Measurements from ENCODE around the gene PRICKLE1. TPM values are rescaled to one million over a fixed set of nuclear protein-coding genes. Genes with fewer than 3 reads are reported as not detected.

The PRICKLE1 gene
- polyA plus RNA-seq, 1 donor from 2014 or later: 20.6 TPM

DNA sequence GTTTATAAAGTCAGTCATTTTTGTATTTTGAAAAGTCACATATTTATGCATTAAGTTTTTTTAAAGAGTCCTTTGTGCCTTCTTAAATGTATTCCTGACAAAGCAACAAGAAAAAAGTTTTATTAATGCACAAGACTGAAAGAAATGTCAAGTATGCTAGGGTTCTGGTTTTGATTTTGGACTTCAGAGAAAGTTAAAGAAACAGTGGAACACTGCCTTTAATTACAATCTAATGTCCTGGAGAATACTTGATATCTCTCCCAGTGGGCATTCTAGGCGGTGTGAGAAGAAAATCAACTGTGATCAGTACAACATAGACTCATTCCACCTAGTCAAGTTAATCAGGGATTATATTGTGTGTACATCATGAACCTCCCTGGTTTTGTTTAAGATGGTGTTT lies 49.9 kb downstream of the PRICKLE1 start:
- Histone ChIP-seq H3K36me3 (ENCODE audit: insufficient read depth, low read length) (no peaks in the 10 kb centered on the region), H3K4me3 (ENCODE audit: low read length) (no peak overlapping the region), H3K9me3 (ENCODE audit: low read length) (no peaks in the 10 kb centered on the region), H3K9me2 (ENCODE audit: insufficient read depth, low read length) (no peaks in the 10 kb centered on the region), H4K20me1 (ENCODE audit: insufficient read depth) (no peaks in the 10 kb centered on the region), H3K4me2 (ENCODE audit: low read length) (no peak overlapping the region), H3K9ac (ENCODE audit: low read length) (no peak overlapping the region), H3K27me3 (ENCODE audit: insufficient read depth, low read depth, low read length) (no peaks in the 10 kb centered on the region), H3F3A (ENCODE audit: insufficient read depth, low read length, poor library complexity, severe bottlenecking) (no peaks in the 10 kb centered on the region), H3K27ac (ENCODE audit: low read length) (no peak overlapping the region), H2AFZ (ENCODE audit: low read depth, low read length) (no peak overlapping the region), H3K79me2 (replicated peaks; ENCODE audit: insufficient read depth, low read length) (no peaks in the 10 kb centered on the region)
- TF ChIP-seq EP300 (conservative IDR thresholded peaks at IDR 0.05; ENCODE audit: poor library complexity, severe bottlenecking): no peak
- TF ChIP-seq, protein P1, sequence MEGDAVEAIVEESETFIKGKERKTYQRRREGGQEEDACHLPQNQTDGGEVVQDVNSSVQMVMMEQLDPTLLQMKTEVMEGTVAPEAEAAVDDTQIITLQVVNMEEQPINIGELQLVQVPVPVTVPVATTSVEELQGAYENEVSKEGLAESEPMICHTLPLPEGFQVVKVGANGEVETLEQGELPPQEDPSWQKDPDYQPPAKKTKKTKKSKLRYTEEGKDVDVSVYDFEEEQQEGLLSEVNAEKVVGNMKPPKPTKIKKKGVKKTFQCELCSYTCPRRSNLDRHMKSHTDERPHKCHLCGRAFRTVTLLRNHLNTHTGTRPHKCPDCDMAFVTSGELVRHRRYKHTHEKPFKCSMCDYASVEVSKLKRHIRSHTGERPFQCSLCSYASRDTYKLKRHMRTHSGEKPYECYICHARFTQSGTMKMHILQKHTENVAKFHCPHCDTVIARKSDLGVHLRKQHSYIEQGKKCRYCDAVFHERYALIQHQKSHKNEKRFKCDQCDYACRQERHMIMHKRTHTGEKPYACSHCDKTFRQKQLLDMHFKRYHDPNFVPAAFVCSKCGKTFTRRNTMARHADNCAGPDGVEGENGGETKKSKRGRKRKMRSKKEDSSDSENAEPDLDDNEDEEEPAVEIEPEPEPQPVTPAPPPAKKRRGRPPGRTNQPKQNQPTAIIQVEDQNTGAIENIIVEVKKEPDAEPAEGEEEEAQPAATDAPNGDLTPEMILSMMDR (IDR thresholded peaks at IDR 0.05; ENCODE audit: poor library complexity, severe bottlenecking): no peak
- no peak for TF ChIP-seq SMC3 (conservative IDR thresholded peaks at IDR 0.05; ENCODE audit: poor library complexity)
- no peak for TF ChIP-seq RAD21 (conservative IDR thresholded peaks at IDR 0.05)
- TF ChIP-seq POLR2AphosphoS5 (IDR thresholded peaks at IDR 0.05): no peak
- TF ChIP-seq EZH2 (IDR thresholded peaks at IDR 0.05; ENCODE audit: borderline replicate concordance, insufficient read depth, low read length, poor library complexity, severe bottlenecking): no peak
- no peak for TF ChIP-seq MXI1 (conservative IDR thresholded peaks at IDR 0.05; ENCODE audit: poor library complexity, severe bottlenecking)
- TF ChIP-seq TAF1 (IDR thresholded peaks at IDR 0.05; ENCODE audit: low read depth): no peak
- TF ChIP-seq, protein P2, sequence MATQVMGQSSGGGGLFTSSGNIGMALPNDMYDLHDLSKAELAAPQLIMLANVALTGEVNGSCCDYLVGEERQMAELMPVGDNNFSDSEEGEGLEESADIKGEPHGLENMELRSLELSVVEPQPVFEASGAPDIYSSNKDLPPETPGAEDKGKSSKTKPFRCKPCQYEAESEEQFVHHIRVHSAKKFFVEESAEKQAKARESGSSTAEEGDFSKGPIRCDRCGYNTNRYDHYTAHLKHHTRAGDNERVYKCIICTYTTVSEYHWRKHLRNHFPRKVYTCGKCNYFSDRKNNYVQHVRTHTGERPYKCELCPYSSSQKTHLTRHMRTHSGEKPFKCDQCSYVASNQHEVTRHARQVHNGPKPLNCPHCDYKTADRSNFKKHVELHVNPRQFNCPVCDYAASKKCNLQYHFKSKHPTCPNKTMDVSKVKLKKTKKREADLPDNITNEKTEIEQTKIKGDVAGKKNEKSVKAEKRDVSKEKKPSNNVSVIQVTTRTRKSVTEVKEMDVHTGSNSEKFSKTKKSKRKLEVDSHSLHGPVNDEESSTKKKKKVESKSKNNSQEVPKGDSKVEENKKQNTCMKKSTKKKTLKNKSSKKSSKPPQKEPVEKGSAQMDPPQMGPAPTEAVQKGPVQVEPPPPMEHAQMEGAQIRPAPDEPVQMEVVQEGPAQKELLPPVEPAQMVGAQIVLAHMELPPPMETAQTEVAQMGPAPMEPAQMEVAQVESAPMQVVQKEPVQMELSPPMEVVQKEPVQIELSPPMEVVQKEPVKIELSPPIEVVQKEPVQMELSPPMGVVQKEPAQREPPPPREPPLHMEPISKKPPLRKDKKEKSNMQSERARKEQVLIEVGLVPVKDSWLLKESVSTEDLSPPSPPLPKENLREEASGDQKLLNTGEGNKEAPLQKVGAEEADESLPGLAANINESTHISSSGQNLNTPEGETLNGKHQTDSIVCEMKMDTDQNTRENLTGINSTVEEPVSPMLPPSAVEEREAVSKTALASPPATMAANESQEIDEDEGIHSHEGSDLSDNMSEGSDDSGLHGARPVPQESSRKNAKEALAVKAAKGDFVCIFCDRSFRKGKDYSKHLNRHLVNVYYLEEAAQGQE (IDR thresholded peaks at IDR 0.05; ENCODE audit: borderline replicate concordance): no peak

DNA sequence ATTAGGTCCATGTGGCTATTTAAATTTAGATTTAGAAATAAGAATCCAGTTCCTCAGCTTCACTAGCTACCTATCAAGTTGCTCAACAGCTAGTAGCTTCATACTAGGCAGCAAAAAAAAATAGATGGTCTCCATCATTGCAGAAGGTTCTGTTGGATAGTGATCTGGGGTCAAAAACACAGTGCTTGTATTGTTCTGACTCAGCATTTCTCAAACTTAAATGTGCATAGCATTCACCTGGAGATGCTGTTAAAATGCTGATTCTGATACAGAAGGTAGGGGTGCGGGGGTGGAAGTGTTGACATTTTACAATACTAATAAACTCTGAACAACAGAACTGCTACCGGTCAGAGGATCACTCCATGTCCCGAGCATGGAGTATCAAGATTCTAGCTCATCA lies 51.3 kb downstream of the PRICKLE1 start:
- H3F3A ChIP-seq (ENCODE audit: insufficient read depth, low read length, poor library complexity, severe bottlenecking): no peaks in the 10 kb centered on the region
- no peaks in the 10 kb centered on the region for H3K36me3 ChIP-seq (ENCODE audit: insufficient read depth, low read length)
- no peaks in the 10 kb centered on the region for H3K9me2 ChIP-seq (ENCODE audit: insufficient read depth, low read length)
- TF ChIP-seq RAD21 (conservative IDR thresholded peaks at IDR 0.05) (no peak), EZH2 (IDR thresholded peaks at IDR 0.05; ENCODE audit: borderline replicate concordance, insufficient read depth, low read length, poor library complexity, severe bottlenecking) (no peak), TAF1 (IDR thresholded peaks at IDR 0.05; ENCODE audit: low read depth) (no peak), MXI1 (conservative IDR thresholded peaks at IDR 0.05; ENCODE audit: poor library complexity, severe bottlenecking) (no peak), POLR2AphosphoS5 (IDR thresholded peaks at IDR 0.05) (no peak), EP300 (conservative IDR thresholded peaks at IDR 0.05; ENCODE audit: poor library complexity, severe bottlenecking) (no peak), SMC3 (conservative IDR thresholded peaks at IDR 0.05; ENCODE audit: poor library complexity) (no peak)
- TF ChIP-seq, protein P1 (IDR thresholded peaks at IDR 0.05; ENCODE audit: poor library complexity, severe bottlenecking): no peak
- TF ChIP-seq, protein P2 (IDR thresholded peaks at IDR 0.05; ENCODE audit: borderline replicate concordance): no peak
- no peaks in the 10 kb centered on the region for H3K79me2 ChIP-seq (replicated peaks; ENCODE audit: insufficient read depth, low read length)
- no peaks in the 10 kb centered on the region for H3K27me3 ChIP-seq (ENCODE audit: insufficient read depth, low read depth, low read length)
- H3K4me3 ChIP-seq (ENCODE audit: low read length): no peak overlapping the region
- H3K27ac ChIP-seq (ENCODE audit: low read length): no peak overlapping the region
- no peaks in the 10 kb centered on the region for H4K20me1 ChIP-seq (ENCODE audit: insufficient read depth)
- no peak overlapping the region for H2AFZ ChIP-seq (ENCODE audit: low read depth, low read length)
- no peak overlapping the region for H3K4me2 ChIP-seq (ENCODE audit: low read length)
- H3K9me3 ChIP-seq (ENCODE audit: low read length): no peaks in the 10 kb centered on the region
- no peak overlapping the region for H3K9ac ChIP-seq (ENCODE audit: low read length)
